GM18907 (cell line): Measurements from ENCODE around the gene CSRP1.
A peak's percentile ranks its signal among the peaks of the same experiment; 100 is the strongest.
"Not testable (repeated sequence)": the region's sequence is repeated elsewhere in the genome, so short reads cannot be mapped to it uniquely, and the experiment has no call there.

Experiments
- ATAC-seq: cut with Tn5 transposase; IDR thresholded peaks from one replicate; pipeline ENCODE4 v1.9.1; 2021; ENCODE audit warnings: mild to moderate bottlenecking, moderate library complexity; ENCODE audit not compliant: unreplicated experiment

The CSRP1 gene

DNA sequence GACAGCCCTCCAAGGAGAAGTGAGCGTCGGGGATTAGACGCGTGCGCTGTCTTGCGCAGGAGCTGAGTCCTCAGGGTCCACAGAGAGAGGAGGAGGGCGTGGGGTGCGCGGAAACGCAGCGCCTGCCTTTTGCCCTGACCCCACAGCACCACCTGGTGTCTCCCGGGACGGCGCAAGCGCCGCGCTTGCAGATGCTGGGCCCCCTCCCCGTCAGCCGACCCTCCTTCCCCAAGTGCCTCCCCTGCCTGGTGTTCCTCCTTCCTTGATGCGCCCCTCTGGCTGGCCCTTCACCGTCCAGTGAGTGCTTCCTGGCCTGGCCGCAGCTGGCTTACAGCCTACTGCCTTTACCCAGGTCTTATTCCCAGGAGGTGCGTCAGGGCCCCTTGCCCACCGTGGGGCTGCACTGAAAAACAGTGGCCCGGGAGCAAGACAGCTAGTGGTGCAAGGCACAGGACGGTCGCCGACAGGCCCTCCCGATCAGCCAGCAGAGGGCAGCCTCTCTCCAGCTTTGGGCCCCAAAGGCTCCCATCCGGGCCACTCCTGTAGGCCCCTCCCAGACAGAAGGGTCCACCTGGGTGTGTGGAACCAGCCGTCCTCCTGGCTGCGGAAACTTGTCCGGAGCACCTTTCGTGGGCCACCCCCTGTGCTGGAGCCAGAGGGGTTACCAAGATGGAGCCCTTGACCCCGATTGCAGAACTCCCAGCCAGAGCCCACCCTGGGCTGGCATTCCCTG lies 25.0 kb downstream of the CSRP1 start:
- ATAC-seq, result peak; percentile 74

DNA sequence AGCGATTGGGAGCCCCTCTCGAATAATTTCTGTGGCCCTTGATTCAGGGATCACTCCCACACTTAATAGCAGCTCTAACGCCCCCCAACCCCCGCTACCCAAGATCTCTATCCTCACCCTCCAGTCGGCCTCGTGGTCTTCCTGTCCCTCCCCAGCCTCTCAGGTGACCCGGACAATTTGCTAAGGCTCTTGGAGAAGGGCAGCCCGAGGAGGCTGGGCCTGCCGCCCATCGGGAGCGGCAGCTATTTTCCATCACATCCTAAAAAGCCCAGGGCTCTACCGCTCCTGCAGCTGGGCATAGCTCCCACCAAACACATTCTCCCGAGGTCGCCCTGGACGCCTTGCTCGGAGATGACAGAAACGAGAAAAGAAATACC lies 25.9 kb downstream of the CSRP1 start:
- no peak for ATAC-seq

DNA sequence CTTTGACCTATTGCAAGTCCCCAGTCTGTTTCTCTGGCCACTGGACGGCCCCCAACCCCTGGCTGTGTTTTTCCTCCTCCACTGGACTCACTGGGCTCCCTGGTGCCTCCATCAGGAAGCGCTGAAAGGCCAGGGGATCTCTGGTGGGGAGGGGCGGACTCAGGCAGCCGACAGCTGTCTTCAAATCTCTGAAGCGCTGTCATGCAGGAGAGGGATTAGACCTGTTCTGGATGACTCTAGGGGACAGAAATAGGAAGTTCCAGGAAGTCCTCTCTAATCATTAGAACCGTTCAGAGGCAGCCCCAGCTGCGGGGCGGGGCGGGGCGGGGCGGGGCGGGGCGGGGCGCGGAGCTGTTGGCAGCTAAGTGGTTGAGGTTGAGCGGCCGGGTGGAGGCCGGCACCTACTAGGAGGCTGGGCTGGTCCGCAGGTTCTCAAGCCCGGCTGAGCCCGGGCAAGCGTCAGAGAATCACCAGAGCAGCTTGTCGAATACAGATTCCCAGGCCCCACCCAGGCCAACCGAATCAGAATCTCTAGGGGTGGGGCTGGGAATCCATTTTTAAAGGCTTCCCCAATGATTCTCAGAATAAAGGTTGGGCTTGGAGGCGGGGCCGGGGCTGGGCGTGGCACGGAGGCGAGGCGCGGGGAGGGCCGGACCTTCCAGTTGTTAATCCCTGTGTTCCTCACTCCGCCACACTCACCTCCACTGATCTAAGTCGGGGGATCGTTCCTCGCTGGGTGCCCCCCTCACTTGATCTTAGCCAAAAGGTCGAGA lies 26.5 kb downstream of the CSRP1 start:
- ATAC-seq, result peak; percentile 58

DNA sequence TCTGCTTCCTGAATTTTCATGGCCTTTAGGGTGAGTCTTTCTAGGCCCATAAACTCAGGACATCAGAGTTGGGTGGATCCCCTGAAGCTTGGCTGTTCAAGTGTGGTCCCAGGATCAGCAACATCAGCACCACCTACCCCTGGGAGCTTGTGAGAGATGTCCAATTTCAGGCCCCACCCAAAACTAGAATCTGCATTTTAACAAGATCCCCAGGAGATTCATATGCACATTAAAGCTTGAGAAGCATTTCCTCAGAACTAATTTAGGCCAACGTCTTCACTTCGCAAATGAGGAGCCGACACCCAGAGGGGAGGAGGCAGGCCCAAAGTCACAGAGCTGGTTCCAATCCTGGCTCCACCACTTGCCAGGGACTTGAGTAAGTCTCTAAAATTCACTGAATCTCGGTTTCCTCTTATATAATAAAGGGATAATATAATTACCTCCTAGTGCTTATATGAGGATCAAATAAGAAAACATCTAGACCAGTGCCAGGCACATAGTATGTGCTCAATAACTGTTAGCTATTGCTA lies 27.7 kb downstream of the CSRP1 start:
- no peak for ATAC-seq

DNA sequence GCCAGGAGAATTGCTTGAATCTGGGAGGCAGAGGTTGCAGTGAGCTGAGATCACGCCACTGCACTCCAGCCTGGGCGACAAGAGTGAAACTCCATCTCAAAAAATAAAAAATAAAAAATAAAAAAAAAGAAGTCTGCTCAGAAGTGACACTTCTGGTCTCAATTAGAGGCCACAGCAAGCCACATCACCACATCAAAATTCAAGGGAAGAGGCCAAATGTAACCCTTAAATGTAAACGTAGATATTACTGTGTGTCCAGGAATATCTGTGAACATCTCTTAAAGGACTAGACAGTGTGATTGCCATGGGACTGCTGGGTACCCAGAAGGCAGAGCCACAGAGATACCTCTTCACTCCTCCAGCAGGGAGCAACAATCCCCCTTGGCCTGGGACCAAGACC lies 28.3 kb downstream of the CSRP1 start:
- not testable (repeated sequence) for ATAC-seq

DNA sequence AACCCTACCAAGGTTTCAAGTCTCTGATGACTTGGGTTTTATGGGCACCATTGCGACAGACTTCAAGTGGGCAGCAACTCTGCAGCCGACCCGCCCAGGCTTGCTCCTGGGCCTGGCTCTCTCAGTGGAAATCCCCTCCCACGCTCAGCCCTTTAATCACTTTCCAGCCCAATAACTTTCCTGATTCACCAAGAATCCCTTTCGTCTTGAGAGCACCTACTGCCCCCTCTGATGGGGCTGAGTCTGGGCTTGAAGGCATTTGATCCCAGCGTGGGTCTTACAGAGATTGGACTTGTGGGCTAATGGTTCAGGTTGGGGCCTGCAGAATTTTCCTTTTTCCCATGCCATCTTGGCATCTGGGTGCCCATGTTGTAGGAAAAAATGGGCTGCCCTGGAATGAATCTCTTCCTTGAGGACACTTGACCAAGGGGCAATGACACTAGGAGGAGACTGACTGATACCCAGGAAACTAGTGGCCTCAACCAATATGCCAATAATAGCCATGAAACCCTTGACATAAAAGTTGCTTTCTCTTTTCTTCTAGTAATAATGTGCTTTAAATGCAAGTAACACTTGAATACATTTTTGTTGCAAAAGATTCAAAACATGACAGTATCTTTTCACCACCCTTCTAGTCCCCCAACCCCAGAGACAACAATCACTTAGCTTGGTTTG lies 30.1 kb downstream of the CSRP1 start:
- no peak for ATAC-seq

DNA sequence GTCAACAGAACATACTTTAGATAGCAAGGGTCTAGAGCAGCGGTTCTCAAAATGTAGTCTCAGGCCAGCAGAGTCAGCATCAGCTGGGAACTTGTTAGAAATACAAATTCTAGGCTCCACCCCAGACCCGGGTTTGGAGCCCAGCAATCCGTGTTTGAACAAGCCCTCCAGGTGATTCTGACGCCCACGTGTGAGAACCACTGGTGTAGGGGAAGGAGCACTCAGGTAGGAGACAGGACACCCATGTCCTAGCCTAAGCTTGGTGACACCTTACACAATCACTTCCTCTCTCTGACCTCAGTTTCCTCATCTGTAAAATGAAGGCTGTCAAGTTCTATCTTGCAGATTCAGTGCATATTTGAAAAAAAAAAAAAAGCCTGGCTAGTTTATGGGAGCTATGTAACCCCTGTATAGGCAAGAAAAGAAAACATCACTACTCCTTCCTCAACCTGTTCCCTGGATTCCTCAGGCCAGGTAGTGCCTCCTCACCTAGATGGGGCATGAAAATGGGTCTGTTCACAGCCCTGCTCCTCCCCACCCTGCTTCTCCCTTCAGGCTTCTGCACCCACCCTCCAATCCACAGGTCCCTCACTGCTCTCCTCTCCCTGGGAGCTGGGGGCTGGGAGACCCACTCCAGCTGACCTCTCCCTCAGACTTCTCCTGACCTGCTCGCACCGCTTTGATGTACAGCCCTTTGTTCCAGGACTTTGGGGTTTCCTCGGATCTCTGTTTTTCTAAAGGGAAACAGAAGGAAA lies 30.8 kb downstream of the CSRP1 start:
- no peak for ATAC-seq

DNA sequence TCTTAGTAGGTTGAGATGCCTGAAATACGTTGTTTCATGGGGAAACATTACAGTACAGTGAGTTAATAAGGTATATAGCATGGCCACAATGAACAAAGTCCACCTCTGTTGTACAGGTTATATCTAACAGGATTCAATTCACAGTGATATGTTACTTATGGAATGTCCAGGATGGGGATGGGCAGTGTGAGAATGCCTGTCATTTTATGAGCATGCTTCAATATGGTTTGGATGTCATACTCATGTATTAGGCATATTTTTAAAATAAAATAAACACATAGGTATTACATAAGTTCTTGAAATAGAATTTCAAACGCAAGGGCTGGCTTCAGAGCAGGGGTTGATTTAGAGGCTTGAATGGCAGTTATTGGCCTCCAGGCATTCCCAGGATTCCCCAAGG lies 31.8 kb downstream of the CSRP1 start:
- ATAC-seq, result no peak

DNA sequence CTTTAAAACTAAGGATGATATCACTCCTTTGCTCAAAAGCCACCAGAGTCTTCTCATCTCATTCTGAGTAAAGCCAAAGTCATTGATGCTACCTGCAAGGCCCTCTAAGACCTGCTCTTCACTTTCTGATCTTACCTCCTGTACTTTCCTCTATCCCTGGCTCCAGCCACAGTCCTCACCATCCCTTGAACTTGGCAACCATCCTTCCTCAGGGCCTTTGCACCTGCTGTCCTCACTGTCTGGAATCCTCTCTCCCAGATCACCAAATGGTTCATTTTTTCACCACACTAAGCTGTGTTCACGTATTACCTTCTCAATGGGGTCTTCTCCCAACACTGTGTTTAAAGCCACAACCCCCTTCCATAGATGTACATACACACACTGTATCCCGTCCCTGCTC lies 33.6 kb downstream of the CSRP1 start:
- ATAC-seq, result no peak

DNA sequence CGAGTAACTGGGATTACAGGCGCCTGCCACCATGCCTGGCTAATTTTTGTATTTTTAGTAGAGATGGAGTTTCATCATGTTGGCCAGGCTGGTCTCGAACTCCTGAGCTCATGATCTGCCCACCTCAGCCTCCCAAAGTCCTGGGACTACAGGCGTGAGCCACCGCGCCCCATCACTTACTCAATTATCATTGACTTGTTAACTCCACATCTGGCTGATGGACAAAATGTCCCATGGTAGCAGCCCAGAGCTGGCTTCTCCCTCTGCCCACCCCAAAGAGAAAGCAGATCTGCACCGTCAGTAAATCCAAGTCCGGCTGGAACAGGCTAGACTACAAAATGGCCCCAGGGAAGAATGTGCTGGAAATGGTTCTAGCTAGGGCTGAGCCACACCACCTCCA lies 34.6 kb downstream of the CSRP1 start:
- ATAC-seq, result not testable (repeated sequence)

DNA sequence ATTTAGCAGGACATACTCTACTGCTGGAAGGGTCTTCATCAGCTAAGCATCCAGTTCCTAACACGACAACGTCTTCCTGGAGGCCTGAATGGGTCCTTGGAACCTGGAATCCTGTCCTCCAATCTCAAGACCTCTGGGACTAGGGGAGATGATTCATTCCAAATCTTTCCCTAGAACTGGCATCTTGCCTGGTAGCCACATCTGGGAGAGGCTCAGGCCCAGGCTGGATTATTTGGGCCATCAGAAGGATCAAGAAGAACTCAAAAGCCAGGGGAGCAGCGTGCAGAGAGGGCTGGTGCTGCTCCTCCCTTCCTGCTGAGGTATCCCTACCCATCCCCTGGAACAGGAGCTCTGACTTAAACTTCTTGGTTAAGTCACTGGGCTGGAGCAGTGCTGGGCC lies 35.2 kb downstream of the CSRP1 start:
- ATAC-seq, result no peak

DNA sequence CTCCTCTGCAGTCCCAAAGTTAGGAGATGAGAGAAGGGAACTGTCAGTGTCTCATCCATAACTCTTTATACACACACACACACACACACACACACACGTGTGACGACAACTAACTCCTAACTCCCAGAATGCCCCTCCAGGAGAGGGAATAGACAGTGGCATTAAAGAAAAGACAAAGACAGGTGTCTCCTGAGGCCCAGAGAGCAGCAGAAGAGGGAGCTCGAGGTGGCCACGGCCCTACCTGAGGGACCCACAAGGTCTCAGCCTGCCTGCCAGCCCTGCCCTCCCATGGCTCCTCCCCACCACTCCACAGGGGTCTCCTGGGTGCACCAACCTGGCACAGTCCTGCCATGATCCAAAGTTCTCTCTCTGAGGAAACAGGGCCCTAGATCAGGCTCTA lies 36.3 kb downstream of the CSRP1 start:
- ATAC-seq, result no peak

DNA sequence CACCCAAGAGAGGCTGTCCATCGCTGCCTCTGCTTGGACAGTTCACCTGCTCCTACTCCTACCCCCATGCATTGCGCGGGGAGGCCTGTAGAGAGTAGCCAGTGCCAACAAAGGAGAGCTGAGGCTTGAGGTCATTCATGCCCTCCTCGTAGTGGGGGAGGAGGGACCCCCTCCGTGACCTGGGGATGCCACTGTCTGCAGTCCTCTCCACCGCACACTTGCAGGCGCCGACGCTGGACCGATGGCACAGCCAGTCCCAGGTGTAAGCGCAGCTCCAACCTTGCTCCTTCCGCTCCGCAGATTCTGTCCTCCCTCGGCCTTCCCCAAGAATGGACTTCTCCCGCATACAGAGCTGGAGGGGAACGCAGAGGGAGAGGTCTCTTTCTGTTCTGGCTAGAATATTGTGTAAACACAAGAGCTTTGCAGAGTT lies 37.3 kb downstream of the CSRP1 start:
- ATAC-seq, result no peak

DNA sequence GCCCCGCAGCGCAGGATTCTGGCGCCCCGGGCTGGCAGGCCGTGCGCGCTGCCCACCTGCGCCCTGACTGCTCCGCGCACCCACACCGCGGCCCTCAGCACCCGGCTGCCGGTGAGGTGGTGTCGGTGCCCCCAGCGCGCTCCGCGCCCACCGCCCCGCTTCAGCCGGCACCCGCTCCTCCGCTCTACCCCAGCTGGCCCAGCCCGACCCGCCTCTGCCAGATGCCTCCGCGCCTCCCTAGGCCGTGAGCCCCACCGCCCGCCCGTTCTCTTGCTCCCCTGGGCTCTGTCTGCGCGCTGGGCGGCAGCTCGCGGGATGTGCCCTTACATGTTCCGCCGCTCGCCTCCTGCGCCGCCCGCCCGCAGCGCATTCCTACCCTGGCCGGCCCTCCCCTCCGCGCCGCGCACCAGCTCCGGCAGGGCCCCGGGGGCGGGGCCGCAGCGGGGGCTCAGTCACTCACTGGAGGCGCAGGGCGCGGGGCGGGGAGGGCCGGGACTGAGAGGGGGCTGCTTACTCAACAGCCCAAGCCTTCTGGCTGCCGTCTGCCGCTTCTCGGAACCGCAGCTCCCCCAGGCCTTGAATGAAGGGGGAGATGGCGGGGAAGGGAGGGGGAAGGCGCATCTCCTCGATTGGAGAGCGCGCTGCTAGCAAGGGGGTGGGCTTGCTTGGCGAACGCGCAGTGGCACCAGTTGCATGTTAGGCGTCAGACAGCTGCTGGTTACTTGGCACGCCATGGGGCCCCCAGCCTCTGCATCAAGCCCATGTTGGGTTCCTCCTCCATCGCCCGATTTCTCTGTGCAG lies 37.9 kb downstream of the CSRP1 start, which contains the start of gene PHLDA3:
Gene PHLDA3 (minus strand): TSS at position 345 of the 801 bp plus-strand sequence. CDS start 402 bp downstream, outside the sequence.
- peak; percentile 81 for ATAC-seq

DNA sequence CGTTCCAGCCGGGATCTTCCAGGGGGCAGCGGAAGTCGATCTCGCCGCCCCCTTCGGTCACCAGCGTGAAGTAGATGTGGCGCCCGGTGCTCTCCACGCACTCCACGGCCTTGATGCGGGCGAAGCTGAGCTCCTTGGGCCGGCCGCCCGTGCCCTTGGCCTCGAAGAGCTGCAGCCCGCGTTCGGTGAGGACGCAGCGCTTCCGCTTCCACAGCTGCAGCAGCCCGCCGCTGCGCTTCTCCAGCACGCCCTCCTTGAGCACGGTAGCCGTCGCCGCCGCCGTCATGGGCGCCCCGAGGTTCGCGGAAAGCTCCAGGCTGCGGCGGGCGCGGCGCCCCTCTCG lies 38.5 kb downstream of the CSRP1 start:
- ATAC-seq, result peak; percentile 45

DNA sequence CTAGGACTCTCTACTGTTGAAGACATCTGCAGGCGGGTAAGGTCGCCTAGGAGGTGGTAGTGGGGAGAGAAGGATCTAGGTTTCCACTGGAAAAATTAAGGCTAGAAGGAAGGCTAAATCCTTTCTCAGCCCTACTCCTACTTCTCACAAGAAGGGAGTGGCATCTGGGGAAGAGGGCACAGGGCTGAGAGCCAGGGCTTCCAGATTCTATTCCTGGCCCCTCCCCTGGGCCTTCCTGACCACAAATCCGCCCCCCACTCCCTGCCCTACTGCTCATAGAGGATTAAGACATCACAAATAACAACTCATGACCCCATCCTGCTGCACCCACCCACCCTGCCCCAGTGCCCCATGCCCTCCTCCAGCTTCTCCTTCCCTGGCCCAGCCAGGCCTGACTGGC lies 40.4 kb downstream of the CSRP1 start:
- ATAC-seq, result no peak

DNA sequence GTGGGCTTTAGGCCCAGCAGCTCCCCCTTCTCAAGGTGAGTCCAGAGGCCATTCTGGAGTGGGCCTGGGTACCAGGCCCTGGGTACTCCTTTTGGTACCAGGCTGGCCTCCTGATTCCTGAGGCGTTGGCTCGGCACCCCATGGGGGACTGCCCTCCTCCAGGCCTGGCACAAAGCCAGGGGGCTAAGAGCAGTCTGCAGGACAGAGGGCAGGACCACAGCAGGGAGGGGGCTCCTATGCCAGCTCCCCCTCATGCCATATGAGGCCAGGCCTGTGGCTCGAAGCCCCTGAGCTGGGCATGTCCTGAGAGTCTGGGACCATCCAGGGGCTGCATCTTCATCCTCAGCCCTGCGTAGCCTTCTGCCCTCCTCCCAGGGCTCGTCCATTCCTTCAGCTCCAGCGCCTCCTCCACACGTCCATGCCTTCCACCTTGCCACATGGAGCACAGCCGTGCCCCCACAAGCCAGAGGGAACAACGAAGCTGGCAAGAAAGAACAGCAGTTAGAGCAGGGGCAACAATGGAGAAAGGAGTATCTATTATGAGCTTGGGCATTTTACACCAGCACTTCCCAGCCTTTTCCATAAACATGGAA lies 41.1 kb downstream of the CSRP1 start:
- ATAC-seq, result no peak

DNA sequence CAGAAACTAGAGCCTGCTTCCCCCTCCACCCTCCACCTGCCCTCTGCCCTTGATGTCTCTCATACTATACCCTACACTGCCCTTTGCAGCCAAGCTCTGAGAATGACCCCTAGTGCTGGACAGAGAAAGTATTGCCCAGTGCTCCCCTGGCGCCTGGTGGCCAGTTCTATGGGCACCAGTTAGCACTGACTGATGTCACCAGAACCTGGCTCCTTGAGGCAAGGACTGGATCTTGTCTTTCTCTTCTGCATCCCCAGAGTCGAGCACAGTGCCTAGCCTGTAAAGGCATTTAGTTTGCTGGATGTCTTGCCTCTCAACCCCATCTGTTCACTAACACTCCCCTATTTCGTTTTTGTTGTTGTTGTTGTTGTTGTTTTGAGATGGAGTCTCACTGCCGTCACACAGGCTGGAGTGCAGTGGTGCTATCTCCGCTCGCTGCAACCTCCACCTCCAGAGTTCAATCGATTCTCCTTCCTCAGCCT lies 43.8 kb downstream of the CSRP1 start:
- no peak for ATAC-seq

DNA sequence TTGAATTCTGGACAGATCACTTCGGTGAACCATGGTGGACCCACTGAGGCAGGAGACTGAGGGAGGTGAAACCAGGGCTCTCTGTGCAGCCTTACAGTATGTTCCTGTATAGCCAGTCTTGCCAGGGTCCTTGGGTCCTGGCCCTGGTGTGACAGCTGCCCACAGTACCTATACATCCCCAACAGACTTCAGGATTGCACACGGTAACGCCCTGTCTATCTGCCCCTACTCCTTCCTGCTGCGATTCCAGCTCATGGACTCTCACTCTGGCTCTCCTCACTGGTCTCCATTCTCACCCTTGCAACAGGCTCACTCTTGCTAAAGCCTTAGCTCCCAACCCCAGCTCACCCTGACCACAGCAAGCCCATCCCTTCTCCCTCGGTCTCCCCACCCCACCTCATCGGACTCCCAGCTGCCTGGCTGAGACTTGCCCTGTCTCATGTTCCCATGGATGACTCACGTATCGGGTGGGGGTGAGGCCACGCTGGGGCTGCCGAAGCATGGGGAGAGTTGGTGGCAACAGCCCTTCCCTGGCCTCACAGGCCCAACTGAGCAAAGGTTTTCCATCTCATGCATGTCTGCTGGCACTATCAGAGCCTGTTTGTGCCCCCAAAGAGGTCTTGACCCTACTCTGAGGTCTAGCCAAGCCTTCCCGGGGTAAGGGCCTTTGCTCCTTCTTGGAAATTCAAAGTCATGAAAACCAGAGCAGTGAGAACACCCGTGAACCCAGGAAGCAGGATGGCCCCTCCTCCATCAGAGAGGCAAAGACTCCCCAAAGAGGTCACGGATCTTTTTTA lies 45.1 kb downstream of the CSRP1 start:
- no peak for ATAC-seq
